GM10248 (cell line): ENCODE results near the gene NEFH.

ENCODE experiments used
- CTCF ChIA-PET: fragments of 300-600 bp; sonication (Branson Sonifier 250); formaldehyde crosslinking; extraction: SDS; loops from one replicate; lab custom pipeline; 2021; ENCODE audit warnings: antibody characterized with exemption; lab: Yijun Ruan, JAX
- POLR2A ChIA-PET: fragments of 350-650 bp; sonication (Branson Sonifier 250); formaldehyde crosslinking; extraction: SDS; loops from one replicate; lab custom pipeline; 2020; ENCODE audit warnings: antibody characterized with exemption; lab: Yijun Ruan, JAX
- DNase-seq: peaks from one replicate; pipeline ENCODE4 v3.0.0; 2012; ENCODE audit errors: extremely low spot score
- TF ChIP-seq, protein P1 (sequence below): IDR thresholded peaks from 2 replicates; pipeline ENCODE4 v1.5.1; 2012; ENCODE audit warnings: mild to moderate bottlenecking, low read depth; ENCODE audit errors: extremely low read depth, missing control alignments, control extremely low read depth

NEFH gene

DNA sequence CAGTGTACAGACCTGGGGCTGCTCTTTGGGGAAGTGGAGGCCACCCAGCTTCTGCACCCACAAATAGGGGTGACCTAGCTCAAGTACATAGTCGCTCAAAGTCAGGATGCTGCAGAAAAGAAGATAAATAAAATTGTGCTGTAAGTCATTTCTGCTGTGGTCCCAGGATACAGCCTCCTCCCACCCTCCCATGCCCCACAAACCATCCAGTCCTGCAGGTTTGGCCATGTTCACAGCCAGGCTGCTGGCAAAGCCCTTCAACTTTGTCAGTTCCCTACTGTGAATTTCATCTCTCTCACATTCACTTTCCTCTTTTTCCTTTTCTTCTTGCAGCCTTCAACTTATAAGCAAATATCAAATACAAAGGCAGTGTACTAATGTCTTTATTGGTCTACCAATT, 40.0 kb downstream of the NEFH start:
- TF ChIP-seq, protein P1, sequence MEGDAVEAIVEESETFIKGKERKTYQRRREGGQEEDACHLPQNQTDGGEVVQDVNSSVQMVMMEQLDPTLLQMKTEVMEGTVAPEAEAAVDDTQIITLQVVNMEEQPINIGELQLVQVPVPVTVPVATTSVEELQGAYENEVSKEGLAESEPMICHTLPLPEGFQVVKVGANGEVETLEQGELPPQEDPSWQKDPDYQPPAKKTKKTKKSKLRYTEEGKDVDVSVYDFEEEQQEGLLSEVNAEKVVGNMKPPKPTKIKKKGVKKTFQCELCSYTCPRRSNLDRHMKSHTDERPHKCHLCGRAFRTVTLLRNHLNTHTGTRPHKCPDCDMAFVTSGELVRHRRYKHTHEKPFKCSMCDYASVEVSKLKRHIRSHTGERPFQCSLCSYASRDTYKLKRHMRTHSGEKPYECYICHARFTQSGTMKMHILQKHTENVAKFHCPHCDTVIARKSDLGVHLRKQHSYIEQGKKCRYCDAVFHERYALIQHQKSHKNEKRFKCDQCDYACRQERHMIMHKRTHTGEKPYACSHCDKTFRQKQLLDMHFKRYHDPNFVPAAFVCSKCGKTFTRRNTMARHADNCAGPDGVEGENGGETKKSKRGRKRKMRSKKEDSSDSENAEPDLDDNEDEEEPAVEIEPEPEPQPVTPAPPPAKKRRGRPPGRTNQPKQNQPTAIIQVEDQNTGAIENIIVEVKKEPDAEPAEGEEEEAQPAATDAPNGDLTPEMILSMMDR = no peak
- CTCF ChIA-PET = no interaction called here
- DNase-seq = no peak
- POLR2A ChIA-PET = no interaction called here

DNA sequence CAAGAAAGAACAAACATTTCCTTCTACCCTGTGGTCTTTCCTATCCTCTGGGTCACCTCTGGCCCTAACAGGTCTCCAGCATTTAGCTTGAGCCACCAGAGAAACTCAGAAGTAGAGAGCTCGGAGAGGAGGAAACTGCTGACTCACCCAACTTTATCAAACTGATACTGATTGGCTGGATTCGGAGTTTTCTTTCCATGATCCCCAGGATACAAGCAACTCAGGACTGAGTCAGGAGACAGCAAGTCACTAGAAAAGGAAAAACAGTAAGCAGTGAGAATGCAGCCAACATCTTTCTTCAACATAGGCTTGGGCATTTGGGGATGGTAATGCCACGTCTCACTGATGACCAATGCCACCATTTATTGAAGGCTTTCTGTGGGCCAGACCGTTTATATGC, 40.8 kb downstream of the NEFH start:
- TF ChIP-seq, protein P1 = no peak
- ChIA-PET POLR2A (no interaction called here), CTCF (interaction anchor here (0.9 kb wide), 1 partner anchor 567 kb away, joined by 3 read pairs; no protein-coding TSS in a partner anchor)
- no peak for DNase-seq

DNA sequence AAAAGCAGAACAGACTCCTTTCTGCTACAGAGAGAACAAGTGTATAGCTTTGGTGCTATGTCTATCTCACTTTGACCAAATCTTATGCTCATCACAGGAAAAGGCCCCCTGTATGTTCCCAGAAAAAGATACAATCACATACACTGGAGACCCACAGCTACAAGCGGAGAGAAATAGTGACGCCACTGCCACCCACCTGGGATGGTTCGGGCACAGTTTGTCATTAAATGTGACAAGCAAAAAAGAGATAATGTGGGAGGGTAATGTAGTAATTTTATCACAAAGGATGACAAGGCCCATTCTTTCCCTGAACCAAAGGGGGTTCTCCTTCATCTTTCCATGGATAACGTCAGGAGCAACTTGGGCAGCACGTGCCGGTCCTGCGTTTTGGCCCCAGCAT, 41.5 kb downstream of the NEFH start:
- ChIA-PET CTCF (interaction anchor here (0.9 kb wide), 1 partner anchor 567 kb away, joined by 3 read pairs; no protein-coding TSS in a partner anchor), POLR2A (no interaction called here)
- DNase-seq = no peak
- TF ChIP-seq, protein P1 = no peak

DNA sequence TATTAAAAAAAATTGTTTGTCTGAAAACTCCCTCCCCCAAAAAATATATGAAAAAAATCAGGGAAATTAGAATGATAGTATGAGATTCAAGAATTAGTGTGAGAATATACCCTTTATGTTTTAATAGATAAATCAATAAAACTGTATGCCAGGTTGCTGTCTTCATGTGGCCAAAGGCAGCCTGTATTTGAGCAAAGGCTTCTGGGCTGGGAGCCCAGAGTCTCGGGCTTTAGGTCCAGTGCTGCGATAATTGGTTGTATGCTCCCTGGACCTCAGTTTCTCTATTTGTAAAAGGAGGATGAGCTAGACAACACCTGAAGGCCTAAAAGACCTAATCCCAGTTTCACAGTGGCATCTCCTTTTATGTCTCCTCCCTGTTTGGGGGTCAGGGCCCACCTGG, 43.7 kb downstream of the NEFH start:
- CTCF ChIA-PET = interaction anchor here (1.0 to 2.5 kb wide), 12 partner anchors 9 to 565 kb away, joined by 3 to 22 read pairs (median 3); partner anchors contain the start of gene AP1B1
- TF ChIP-seq, protein P1 = no peak
- DNase-seq = no peak
- POLR2A ChIA-PET = no interaction called here

DNA sequence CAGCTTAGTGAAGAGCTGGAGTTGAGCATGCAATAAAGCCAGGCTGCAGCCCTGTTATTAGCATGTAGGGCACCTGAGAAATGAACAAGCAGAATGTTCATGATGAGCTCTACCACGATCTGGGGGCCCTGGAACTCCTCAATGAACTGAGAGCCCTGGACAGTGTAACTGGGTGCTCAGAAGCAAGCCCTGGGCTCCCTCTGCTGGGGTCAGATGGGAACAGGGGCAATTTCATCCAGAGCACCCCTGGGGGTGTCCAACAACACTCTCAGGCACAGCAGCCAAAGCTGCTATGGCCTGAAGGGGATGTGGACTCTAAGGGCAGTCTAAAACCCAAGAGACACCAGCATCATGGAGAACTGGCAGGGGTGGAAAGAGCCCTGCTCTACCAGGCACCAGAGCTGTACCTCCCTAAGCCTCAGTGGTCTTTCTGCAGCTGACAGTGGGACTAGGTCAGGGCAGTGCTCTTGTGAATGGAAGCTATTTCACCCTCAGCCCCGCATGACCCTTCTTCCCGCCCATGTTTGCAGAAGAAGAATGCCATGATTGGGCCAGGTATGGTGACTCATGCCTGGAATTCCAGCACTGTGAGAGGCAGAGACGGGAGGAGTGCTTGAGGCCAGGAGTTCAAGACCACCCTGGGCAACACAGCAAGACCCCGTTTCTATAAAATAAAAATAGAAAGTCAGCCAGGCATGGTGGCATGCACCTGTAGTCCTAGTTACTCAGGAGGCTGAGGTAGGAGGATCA, 44.6 kb downstream of the NEFH start:
- DNase-seq = peak; percentile 52
- CTCF ChIA-PET = interaction anchor here (0.8 to 2.5 kb wide), 17 partner anchors 8 to 564 kb away, joined by 3 to 22 read pairs (median 3); partner anchors contain the start of genes AP1B1 and THOC5
- TF ChIP-seq, protein P1 = peak; percentile 46
- POLR2A ChIA-PET = interaction anchor here (0.6 kb wide), 1 partner anchor 726 kb away, joined by 9 read pairs; no protein-coding TSS in a partner anchor

DNA sequence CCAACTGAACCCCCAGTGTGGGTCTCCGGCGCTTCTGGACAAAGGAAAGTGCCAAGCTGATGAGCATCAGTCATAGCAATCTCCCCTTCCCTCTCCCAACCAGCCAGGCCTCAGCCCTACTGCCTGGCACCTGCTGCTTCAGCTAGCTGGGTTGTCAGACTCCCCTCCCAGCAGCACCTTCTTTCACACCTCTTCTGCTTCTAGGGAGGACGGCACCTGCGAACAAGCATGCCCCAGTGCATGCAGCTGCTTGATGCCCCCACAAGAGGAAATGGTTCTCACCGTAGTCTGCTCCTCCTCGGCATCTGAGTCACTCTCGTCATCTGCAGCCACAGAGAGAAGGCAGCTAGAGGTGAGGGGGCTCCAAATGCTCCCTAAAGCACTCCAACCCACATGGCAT, 48.1 kb downstream of the NEFH start:
- ChIA-PET CTCF (interaction anchor here (1.1 to 2.1 kb wide), 2 partner anchors 12 to 132 kb away, joined by 4 to 6 read pairs; no protein-coding TSS in a partner anchor), POLR2A (no interaction called here)
- no peak for DNase-seq
- TF ChIP-seq, protein P1 = no peak
